GM12878 (cell line): ENCODE data around the gene TARBP1. TPM values are rescaled to one million over a fixed set of nuclear protein-coding genes. Genes with fewer than 3 reads are reported as not detected.
A peak's percentile ranks its signal among the peaks of the same experiment; 100 is the strongest.

Experiments
- ATAC-seq: fragments of 200-7000 bp; cut with Tn5 transposase; 3 replicates; pipeline ENCODE4 v1.9.1; 2020; ENCODE audit warnings: mild to moderate bottlenecking, moderate library complexity
- BruUV-seq: library from RNA; stranded (reverse); fragments of 400-500 nt; replicated peaks from 2 replicates; lab custom pipeline; 2021; lab: Mats Ljungman, UMichigan
- CTCF ChIA-PET: fragments of 300-600 bp; sonication (Branson Sonifier 250); formaldehyde crosslinking; extraction: SDS; loops from one replicate; lab custom pipeline; 2021; ENCODE audit warnings: inconsistent platforms; lab: Yijun Ruan, JAX
- POLR2A ChIA-PET: fragments of 350-600 bp; formaldehyde crosslinking; extraction: SDS; loops from one replicate; lab custom pipeline; 2021; ENCODE audit warnings: inconsistent platforms; lab: Charles Lee
- RAD21 ChIA-PET: fragments of 300-600 bp; sonication (Branson Sonifier 250); formaldehyde crosslinking; loops from one replicate; lab custom pipeline; 2023; ENCODE audit warnings: antibody characterized with exemption; ENCODE audit not compliant: unreplicated experiment; lab: Charles Lee
- SMC1A ChIA-PET: fragments of 300-600 bp; sonication (Branson Sonifier 250); formaldehyde crosslinking; loops from one replicate; lab custom pipeline; 2023; ENCODE audit not compliant: unreplicated experiment, uncharacterized antibody; lab: Charles Lee
- DNase-seq: peaks from one replicate; pipeline ENCODE4 v3.0.0-alpha.2; 2011; ENCODE audit warnings: low read depth, low spot score
- FAIRE-seq: peaks from 3 replicates; lab custom pipeline; 2011; peaks lifted over from hg19 to GRCh38; lab: Jason Lieb, UNC
- H2AFZ ChIP-seq: 2 replicates; pipeline ENCODE4 v1.6.0; 2011; ENCODE audit warnings: low read depth, low read length, control low read depth; ENCODE audit not compliant: control insufficient read depth
- H3K27ac ChIP-seq: 2 replicates; pipeline ENCODE4 v1.5.1; 2011; ENCODE audit warnings: control low read depth; ENCODE audit not compliant: control insufficient read depth, insufficient read depth
- H3K27me3 ChIP-seq, 2 experiments: replicated peaks in 1 of 2; 2 replicates each; pipeline versions ENCODE4 v1.6.0 to v1.6.1; 2011; ENCODE audit warnings: low read length in 1 of 2; ENCODE audit not compliant: control insufficient read depth in 2 of 2, insufficient read depth in 2 of 2
- H3K36me3 ChIP-seq, 2 experiments: 2 replicates each; pipeline ENCODE4 v1.5.1; 2011; ENCODE audit warnings: low read length in 1 of 2; ENCODE audit not compliant: control insufficient read depth in 2 of 2, insufficient read depth in 2 of 2
- H3K4me1 ChIP-seq: 2 replicates; pipeline ENCODE4 v1.6.1; 2011; ENCODE audit warnings: mild to moderate bottlenecking, low read length, moderate library complexity, mixed read lengths; ENCODE audit not compliant: control insufficient read depth, insufficient read depth
- H3K4me2 ChIP-seq: 2 replicates; pipeline ENCODE4 v1.6.0; 2011; ENCODE audit warnings: control low read depth; ENCODE audit not compliant: control insufficient read depth, insufficient read depth
- H3K4me3 ChIP-seq: fragments of 200-600 bp; sonication (generic); 2 replicates; pipeline ENCODE4 v1.5.1; 2016
- H3K79me2 ChIP-seq: 2 replicates; pipeline ENCODE4 v1.6.0; 2011; ENCODE audit warnings: low read length; ENCODE audit not compliant: control insufficient read depth, insufficient read depth
- H3K9ac ChIP-seq: 2 replicates; pipeline ENCODE4 v1.8.0; 2011; ENCODE audit warnings: low read length, control low read depth, mixed read lengths; ENCODE audit not compliant: control insufficient read depth, insufficient read depth
- H3K9me3 ChIP-seq: replicated peaks from 3 replicates; pipeline ENCODE4 v1.5.1; 2011; ENCODE audit warnings: mild to moderate bottlenecking, low read length; ENCODE audit not compliant: control insufficient read depth, insufficient read depth
- H4K20me1 ChIP-seq: 2 replicates; pipeline ENCODE4 v1.6.0; 2011; ENCODE audit not compliant: control insufficient read depth, insufficient read depth
- ASH2L ChIP-seq: fragments of 300-600, 200-600 bp; sonication (generic); IDR thresholded peaks from 2 replicates; pipeline ENCODE4 v1.6.1; 2017; ENCODE audit warnings: low read depth, mild to moderate bottlenecking, borderline replicate concordance
- EED ChIP-seq: sonication (generic); IDR thresholded peaks from 2 replicates; pipeline ENCODE4 v1.6.1; 2016; ENCODE audit warnings: antibody characterized with exemption, low read depth
- FOXK2 ChIP-seq: fragments of 450-650 bp; IDR thresholded peaks from 2 replicates; pipeline ENCODE4 v1.6.1; 2017; ENCODE audit warnings: mild to moderate bottlenecking, moderate library complexity
- KLF5 ChIP-seq: fragments of 450-650 bp; IDR thresholded peaks from 2 replicates; pipeline ENCODE4 v1.6.1; 2014; ENCODE audit warnings: mild to moderate bottlenecking; ENCODE audit not compliant: partially characterized antibody
- NFYB ChIP-seq: IDR thresholded peaks from 2 replicates; pipeline ENCODE4 v1.6.1; 2011; ENCODE audit warnings: low read depth, mild to moderate bottlenecking, low read length, improper control_type of control experiment, moderate library complexity; ENCODE audit not compliant: insufficient read depth
- RBBP5 ChIP-seq: fragments of 200-600 bp; sonication (generic); conservative IDR thresholded peaks from 2 replicates; pipeline ENCODE4 v1.6.1; 2016
- RFX5 ChIP-seq: IDR thresholded peaks from 2 replicates; pipeline ENCODE4 v1.6.1; 2011; ENCODE audit warnings: low read depth, low read length, improper control_type of control experiment
- SMC3 ChIP-seq: IDR thresholded peaks from 2 replicates; pipeline ENCODE4 v1.6.1; 2011; ENCODE audit warnings: low read length, improper control_type of control experiment, borderline replicate concordance
- SREBF2 ChIP-seq: IDR thresholded peaks from 2 replicates; pipeline ENCODE4 v1.6.1; 2012; ENCODE audit warnings: mild to moderate bottlenecking, low read length
- SUPT20H ChIP-seq: IDR thresholded peaks from 2 replicates; pipeline ENCODE4 v1.6.1; 2011; ENCODE audit warnings: low read depth, mild to moderate bottlenecking, low read length, moderate library complexity, borderline replicate concordance; ENCODE audit not compliant: control insufficient read depth
- TARDBP ChIP-seq: IDR thresholded peaks from 2 replicates; pipeline ENCODE4 v1.6.1; 2016; ENCODE audit warnings: borderline replicate concordance
- ZNF207 ChIP-seq: fragments of 450-650 bp; IDR thresholded peaks from 2 replicates; pipeline ENCODE4 v1.6.1; 2014; ENCODE audit warnings: antibody characterized with exemption, mild to moderate bottlenecking, borderline replicate concordance
- WGBS: methylation state at CpG from one replicate; pipeline ENCODE4 v1.1.6; 2016; ENCODE audit warnings: low lambda C conversion rate; ENCODE audit not compliant: insufficient replicate concordance, insufficient coverage; ENCODE audit errors: missing lambda C conversion rate; 5-methylcytosine and 5-hydroxymethylcytosine counted together
- in situ Hi-C: fragments of 300-500 bp; cut with MboI; formaldehyde crosslinking; loops from 9 replicates; pipeline ENCODE4 v1.14.3; 2018; ENCODE audit warnings: mixed read lengths
- intact Hi-C: fragments of 100-400 bp; cut with micrococcal nuclease; formaldehyde crosslinking; loops from one replicate; pipeline ENCODE4 v1.14.2; 2022; ENCODE audit not compliant: unreplicated experiment
- polyA plus RNA-seq, 11 experiments: library from polyadenylated mRNA; depleted of rRNA in 4 of 11; unstranded in 6 of 11; stranded (reverse) in 5 of 11; fragments of >200 nt; fragmentation: Nextera tagmentation in 4 of 11; fragmentation: Illumina TruSeq in 1 of 11; extraction: Ambion mirVana in 4 of 11; extraction: Trizol in 1 of 11; gene quantifications; 1 replicate in 1 of 11; 2 replicates in 10 of 11; pipeline versions ENCODE4 v1.2.1 to v1.2.3, GENCODE V29; 2011 to 2016; ENCODE audit warnings: inconsistent platforms in 2 of 11, missing spikeins in 2 of 11, low read depth in 1 of 11
- total RNA-seq, 4 experiments: library from RNA; depleted of rRNA in 3 of 4; stranded (reverse); fragments of >200 nt in 3 of 4; fragmentation: Illumina TruSeq in 1 of 4; extraction: Trizol in 1 of 4; gene quantifications; 2 replicates each; pipeline versions ENCODE4 v1.2.1 to v1.2.3, GENCODE V29; 2013 to 2021

Gene TARBP1
- total and polyA plus RNA-seq, 10 of the 15 experiments (the other 5 are each of a cell fraction or from before 2014, with no cell fraction given): 10.8 to 94.4 (median 35.3) TPM

DNA sequence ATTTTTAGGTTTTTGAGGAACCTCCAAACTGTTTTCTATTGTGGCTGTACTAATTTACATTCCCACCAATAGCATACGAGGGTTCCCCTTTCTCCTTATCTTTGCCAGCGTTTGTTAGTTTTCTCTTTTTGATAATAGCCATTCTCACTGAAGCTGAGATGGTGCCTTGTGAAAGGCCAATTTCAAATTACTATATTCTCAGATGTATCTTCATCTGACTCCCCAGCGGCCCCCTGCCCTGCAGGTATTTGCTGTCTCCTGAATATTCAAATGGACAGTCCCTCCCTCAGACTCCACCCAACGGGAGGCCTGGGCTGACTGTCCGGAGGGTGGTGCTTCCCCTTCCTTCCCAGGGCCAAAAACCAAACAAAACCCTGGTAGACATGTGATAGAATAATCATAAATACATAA is 33.5 kb upstream of the TARBP1 start:
- Histone ChIP-seq H3K4me1 (peaks cover 4% of the 10 kb centered on the region; the same call in 1 of the 2 replicates), H3K79me2 (no peaks in the 10 kb centered on the region), H4K20me1 (no peaks in the 10 kb centered on the region), H3K4me2 (no peak overlapping the region), H3K4me3 (no peak overlapping the region), H3K9ac (no peak overlapping the region), H2AFZ (no peak overlapping the region), H3K9me3 (no peaks in the 10 kb centered on the region), H3K27me3 (no peaks in the 10 kb centered on the region), H3K36me3 (no peaks in the 10 kb centered on the region), H3K27ac (no peak overlapping the region)
- no TSS peak for BruUV-seq
- TF ChIP-seq KLF5: no peak
- TF ChIP-seq RBBP5: no peak
- no peak for TF ChIP-seq NFYB
- TF ChIP-seq ASH2L: no peak
- TF ChIP-seq EED: no peak
- TF ChIP-seq FOXK2: no peak
- no peak for TF ChIP-seq SMC3
- TF ChIP-seq SREBF2: no peak
- TF ChIP-seq ZNF207: no peak
- no peak for TF ChIP-seq RFX5
- TF ChIP-seq TARDBP: no peak
- no peak for TF ChIP-seq SUPT20H
- RAD21 ChIA-PET: no interaction called here
- no peak for DNase-seq
- SMC1A ChIA-PET: no interaction called here
- CTCF ChIA-PET: no interaction called here
- intact Hi-C loops (no loop called here), in situ Hi-C loops (no loop called here)
- POLR2A ChIA-PET: no interaction called here
- WGBS: 13% methylated on average over 5 of the region's 5 CpGs
- FAIRE-seq: no peak
- peak; percentile 60 for ATAC-seq
